Brain microvascular endothelial cell (primary cell): ENCODE results near the gene RHD.
"Not testable (repeated sequence)": the region's sequence is repeated elsewhere in the genome, so short reads cannot be mapped to it uniquely, and the experiment has no call there.

ENCODE experiments used
- DNase-seq: peaks from one replicate; pipeline ENCODE4 v3.0.0-alpha.2; 2020
- H3K27ac ChIP-seq: fragments of 250-450 bp; sonication (Bioruptor Pico); 2 replicates; pipeline ENCODE4 v1.5.1; 2020; ENCODE audit warnings: mild to moderate bottlenecking, moderate library complexity
- H3K27me3 ChIP-seq: fragments of 250-450 bp; sonication (Bioruptor Pico); replicated peaks from 2 replicates; pipeline ENCODE4 v1.5.1; 2020; ENCODE audit warnings: mild to moderate bottlenecking
- H3K36me3 ChIP-seq: fragments of 250-450 bp; sonication (Bioruptor Pico); replicated peaks from 2 replicates; pipeline ENCODE4 v1.5.1; 2020; ENCODE audit warnings: mild to moderate bottlenecking
- H3K4me3 ChIP-seq: 2 replicates; pipeline ENCODE4 v1.5.1; 2011; ENCODE audit warnings: low read depth, mild to moderate bottlenecking, control low read depth, low read length, moderate library complexity
- in situ Hi-C: cut with HindIII; loops from 2 replicates; pipeline ENCODE4 v1.10.0; 2017; ENCODE audit warnings: low sequenced_read_pairs, low pct_ligation_motif_present
- TF ChIP-seq, protein P1 (sequence below): IDR thresholded peaks from 2 replicates; pipeline ENCODE4 v1.5.1; 2011; ENCODE audit warnings: low read depth, mild to moderate bottlenecking, moderate library complexity, low read length, control low read depth, inconsistent platforms; ENCODE audit errors: missing control alignments

RHD gene

GRCh38 chr1:25278790-25279189, 6.5 kb downstream of the RHD start:
- H3K27me3 ChIP-seq, H3K36me3 ChIP-seq, H3K4me3 ChIP-seq, DNase-seq, in situ Hi-C loops, H3K27ac ChIP-seq: not testable (repeated sequence)

- H3K4me3 ChIP-seq, H3K27ac ChIP-seq, H3K36me3 ChIP-seq, DNase-seq, H3K27me3 ChIP-seq, in situ Hi-C loops: not testable (repeated sequence)
These were observed 7.4 kb downstream of the RHD start for GRCh38 chr1:25279693-25280111.

DNA sequence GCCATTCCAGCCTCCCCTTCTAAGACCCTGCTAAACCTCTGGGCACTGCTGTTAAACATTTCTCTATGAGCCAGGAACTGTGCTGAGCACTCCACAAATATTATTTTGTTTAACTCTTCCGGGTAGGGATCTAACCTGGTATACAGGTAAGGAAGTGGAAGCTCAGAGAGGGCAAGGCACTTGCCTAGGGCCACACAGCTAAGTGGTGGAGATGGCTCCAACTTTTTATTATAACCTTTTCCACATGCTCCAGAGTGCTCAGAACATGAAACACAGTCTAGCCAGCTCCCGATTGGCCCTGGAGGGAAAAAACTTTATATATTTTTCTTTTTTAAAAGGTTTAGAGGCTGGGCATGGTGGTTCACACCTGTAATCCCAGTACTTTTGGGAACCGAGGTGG, 13.6 kb downstream of the RHD start:
- in situ Hi-C loops, H3K36me3 ChIP-seq: not testable (repeated sequence)

DNA sequence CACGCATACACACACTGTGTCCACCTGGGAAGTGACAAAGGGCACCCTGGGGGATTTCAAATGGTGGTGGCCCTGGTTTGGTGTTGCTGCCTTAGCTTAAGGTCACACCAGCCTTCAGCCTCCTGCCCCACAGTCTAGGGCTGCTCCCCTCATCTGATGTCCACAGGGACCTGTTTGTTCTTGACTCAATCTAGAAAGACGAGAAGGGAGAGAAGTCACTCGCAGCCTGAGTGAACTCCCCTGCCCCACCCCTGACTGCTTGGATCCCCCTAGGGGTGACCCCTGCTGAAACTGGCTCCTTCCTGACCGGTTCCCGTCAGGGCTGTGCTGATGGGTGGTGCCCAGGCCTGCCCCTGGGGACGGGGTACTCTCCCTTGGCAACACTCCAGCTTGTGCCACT, 14.9 kb downstream of the RHD start:
- H3K36me3 ChIP-seq, H3K27ac ChIP-seq, DNase-seq, H3K4me3 ChIP-seq, H3K27me3 ChIP-seq, in situ Hi-C loops: not testable (repeated sequence)

More for the DNA sequence above, 13.6 kb downstream of the RHD start:
- not testable (repeated sequence) for DNase-seq, H3K4me3 ChIP-seq, H3K27me3 ChIP-seq, H3K27ac ChIP-seq

DNA sequence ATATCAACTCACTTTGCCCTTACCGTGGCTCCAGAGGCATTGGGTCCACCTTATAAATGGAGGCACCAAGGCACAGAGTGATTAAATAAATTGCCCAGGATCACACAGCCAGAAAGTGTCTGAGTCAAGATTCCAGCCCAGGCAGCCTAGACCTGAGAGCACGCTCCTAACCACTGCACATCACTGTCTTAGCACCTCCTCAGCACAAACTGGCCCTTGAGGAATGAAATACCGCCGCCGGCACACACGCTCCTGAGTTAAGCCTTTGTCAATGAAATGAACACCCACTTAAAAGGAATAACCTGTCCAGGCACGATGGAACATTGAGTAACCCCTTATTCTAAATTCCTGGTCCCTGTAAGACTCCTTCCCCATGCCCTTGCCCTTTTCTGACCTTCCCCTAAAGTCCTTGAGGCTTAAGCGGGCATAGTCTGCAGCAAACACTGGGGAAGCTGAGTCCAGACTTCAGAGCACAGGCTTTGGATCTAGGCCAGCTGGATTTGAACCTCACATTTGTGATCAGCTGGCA, 16.3 kb downstream of the RHD start:
- H3K36me3 ChIP-seq, in situ Hi-C loops, H3K4me3 ChIP-seq, H3K27ac ChIP-seq, H3K27me3 ChIP-seq, DNase-seq: not testable (repeated sequence)

GRCh38 chr1:25290043-25290442, 17.7 kb downstream of the RHD start:
- DNase-seq, H3K4me3 ChIP-seq, H3K27ac ChIP-seq, H3K27me3 ChIP-seq, in situ Hi-C loops, H3K36me3 ChIP-seq: not testable (repeated sequence)
- TF ChIP-seq, protein P1, sequence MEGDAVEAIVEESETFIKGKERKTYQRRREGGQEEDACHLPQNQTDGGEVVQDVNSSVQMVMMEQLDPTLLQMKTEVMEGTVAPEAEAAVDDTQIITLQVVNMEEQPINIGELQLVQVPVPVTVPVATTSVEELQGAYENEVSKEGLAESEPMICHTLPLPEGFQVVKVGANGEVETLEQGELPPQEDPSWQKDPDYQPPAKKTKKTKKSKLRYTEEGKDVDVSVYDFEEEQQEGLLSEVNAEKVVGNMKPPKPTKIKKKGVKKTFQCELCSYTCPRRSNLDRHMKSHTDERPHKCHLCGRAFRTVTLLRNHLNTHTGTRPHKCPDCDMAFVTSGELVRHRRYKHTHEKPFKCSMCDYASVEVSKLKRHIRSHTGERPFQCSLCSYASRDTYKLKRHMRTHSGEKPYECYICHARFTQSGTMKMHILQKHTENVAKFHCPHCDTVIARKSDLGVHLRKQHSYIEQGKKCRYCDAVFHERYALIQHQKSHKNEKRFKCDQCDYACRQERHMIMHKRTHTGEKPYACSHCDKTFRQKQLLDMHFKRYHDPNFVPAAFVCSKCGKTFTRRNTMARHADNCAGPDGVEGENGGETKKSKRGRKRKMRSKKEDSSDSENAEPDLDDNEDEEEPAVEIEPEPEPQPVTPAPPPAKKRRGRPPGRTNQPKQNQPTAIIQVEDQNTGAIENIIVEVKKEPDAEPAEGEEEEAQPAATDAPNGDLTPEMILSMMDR = peak; percentile 28

- in situ Hi-C loops, H3K27ac ChIP-seq: not testable (repeated sequence)
These were observed 21.1 kb downstream of the RHD start for GRCh38 chr1:25293426-25293825.

DNA sequence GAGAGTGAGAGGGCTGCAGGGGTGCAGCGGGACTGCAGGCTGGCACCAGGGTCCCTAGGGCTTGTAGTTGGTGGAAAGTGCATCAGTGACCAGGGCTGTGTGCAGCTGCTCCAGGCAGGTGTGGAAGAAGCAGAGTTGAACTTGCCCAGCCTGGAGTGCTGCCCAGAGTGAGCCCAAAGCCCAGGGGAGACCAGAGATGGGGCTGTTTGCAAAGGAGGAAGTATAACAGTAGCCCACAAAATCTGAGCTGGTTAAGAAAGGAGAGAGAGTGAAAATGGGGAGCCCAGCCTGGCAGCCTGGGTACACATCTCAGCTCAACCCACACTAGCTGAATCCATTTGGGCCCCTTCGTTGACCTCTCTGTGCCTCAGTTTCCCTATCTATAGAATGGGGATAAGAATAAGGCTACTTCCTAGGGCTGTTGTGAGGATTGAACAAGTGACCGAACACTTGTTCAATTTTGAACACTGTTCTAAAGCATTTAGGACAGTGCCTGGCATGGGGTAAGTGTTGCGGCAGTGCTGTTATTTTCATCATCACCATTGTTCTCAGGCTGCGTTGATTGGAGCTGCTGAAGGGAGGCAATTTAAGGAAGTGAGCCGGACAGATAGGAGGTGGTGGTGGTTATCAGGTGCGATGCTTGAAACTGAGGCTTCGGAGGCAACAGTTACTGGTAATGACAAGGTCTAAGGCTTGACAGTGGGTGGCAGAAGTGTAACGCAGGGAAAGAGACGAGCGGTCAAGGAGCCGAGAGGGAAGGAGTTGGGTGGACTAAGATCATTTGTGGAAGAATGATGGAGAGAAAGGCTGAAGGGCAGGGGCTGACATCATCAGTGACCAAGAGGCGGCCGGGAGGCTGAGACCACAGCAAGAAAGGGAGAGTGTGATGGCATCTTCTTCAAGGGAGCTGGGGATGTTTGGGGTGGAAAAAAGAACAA, 22.8 kb downstream of the RHD start:
- H3K27me3 ChIP-seq, H3K4me3 ChIP-seq, H3K27ac ChIP-seq, DNase-seq, H3K36me3 ChIP-seq, in situ Hi-C loops: not testable (repeated sequence)

More at GRCh38 chr1:25293426-25293825, 21.1 kb downstream of the RHD start:
- not testable (repeated sequence) for DNase-seq, H3K4me3 ChIP-seq, H3K27me3 ChIP-seq, H3K36me3 ChIP-seq

- H3K36me3 ChIP-seq, in situ Hi-C loops, H3K4me3 ChIP-seq, DNase-seq, H3K27me3 ChIP-seq, H3K27ac ChIP-seq: not testable (repeated sequence)
These were observed 24.2 kb downstream of the RHD start for GRCh38 chr1:25296501-25296900.

DNA sequence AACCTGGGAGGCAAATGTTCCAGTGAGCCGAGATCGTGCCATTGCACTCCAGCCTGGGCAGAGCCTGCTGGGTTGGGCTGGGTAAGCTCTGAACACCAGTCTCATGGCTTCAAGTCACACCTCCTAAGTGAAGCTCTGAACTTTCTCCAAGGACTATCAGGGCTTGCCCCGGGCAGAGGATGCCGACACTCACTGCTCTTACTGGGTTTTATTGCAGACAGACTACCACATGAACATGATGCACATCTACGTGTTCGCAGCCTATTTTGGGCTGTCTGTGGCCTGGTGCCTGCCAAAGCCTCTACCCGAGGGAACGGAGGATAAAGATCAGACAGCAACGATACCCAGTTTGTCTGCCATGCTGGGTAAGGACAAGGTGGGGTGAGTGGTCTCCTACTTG, 28.4 kb downstream of the RHD start:
- H3K36me3 ChIP-seq = not testable (repeated sequence)

DNA sequence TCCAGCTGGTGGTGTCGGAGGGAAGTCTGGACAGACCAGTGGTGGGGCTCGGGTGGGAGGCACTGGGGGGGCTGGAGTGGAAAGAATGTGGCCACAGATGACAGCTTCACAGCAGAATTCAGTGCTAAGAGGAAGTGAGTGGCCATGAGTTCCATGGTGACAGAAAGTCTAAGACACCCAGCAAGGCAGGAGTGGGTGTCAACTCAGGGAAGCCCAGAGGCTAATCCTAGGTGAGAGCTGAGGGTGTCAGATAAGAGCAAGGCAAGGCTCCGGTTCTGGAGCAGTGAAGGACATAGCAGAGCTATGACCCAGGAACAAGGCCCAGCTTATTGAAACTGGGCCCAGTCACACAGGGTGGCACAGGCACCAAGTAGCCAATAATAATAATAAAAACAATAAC, 30.0 kb downstream of the RHD start:
- DNase-seq, H3K27ac ChIP-seq, H3K4me3 ChIP-seq, H3K36me3 ChIP-seq, H3K27me3 ChIP-seq, in situ Hi-C loops: not testable (repeated sequence)

More for the DNA sequence above, 28.4 kb downstream of the RHD start:
- H3K27me3 ChIP-seq, H3K27ac ChIP-seq, DNase-seq, H3K4me3 ChIP-seq, in situ Hi-C loops: not testable (repeated sequence)

- H3K27ac ChIP-seq, H3K4me3 ChIP-seq, H3K27me3 ChIP-seq, in situ Hi-C loops, H3K36me3 ChIP-seq, DNase-seq: not testable (repeated sequence)
These were observed 32.6 kb downstream of the RHD start for GRCh38 chr1:25304936-25305335.

DNA sequence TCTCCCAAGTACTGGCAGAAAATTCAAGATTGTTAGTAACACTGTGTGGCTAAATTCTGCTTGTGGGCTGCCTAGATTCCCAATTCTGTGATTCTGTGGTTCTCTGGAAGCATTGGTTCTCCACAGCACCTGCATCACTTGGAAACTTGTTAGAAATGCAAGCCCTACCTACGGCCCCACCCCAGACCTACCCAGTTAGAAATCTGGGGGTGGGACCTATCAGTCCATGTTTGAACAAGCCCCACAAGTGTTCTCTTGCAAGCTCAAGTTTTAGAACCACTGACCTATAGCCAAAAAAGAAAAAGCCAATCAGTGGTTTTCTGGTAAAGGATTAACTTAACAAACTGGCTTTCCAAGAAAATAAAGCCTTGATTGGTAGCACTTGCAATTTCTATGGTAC, 35.9 kb downstream of the RHD start:
- H3K36me3 ChIP-seq, in situ Hi-C loops, H3K27me3 ChIP-seq, H3K27ac ChIP-seq, H3K4me3 ChIP-seq, DNase-seq: not testable (repeated sequence)

- in situ Hi-C loops, H3K27me3 ChIP-seq, H3K27ac ChIP-seq, H3K36me3 ChIP-seq, H3K4me3 ChIP-seq, DNase-seq: not testable (repeated sequence)
These were observed 36.8 kb downstream of the RHD start for GRCh38 chr1:25309085-25309484.
